Measurements from ENCODE around the gene SIGLEC14.
"Not testable (repeated sequence)": the region's sequence is repeated elsewhere in the genome, so short reads cannot be mapped to it uniquely, and the experiment has no call there.

Gene SIGLEC14

GRCh38 chr19:51675911-51676565 lies 29.4 kb upstream of the SIGLEC14 start:
- FAIRE-seq: not testable (repeated sequence)

GRCh38 chr19:51668216-51668615 lies 21.6 kb upstream of the SIGLEC14 start:
- DNase-seq (ENCODE audit: low spot score) (no peak), FAIRE-seq (no peak)

More at GRCh38 chr19:51675911-51676565, 29.4 kb upstream of the SIGLEC14 start:
- DNase-seq (ENCODE audit: low spot score): not testable (repeated sequence)

- DNase-seq (ENCODE audit: low spot score): no peak
- no peak for FAIRE-seq
These were observed 18.4 kb upstream of the SIGLEC14 start for GRCh38 chr19:51664997-51665396.

GRCh38 chr19:51664131-51664530 lies 17.5 kb upstream of the SIGLEC14 start:
- FAIRE-seq (no peak), DNase-seq (ENCODE audit: low spot score) (no peak)

GRCh38 chr19:51663650-51664049 lies 17.0 kb upstream of the SIGLEC14 start:
- FAIRE-seq: no peak
- DNase-seq (ENCODE audit: low spot score): no peak

- DNase-seq (ENCODE audit: low spot score) (peak; percentile 68), FAIRE-seq (no peak)
These were observed 14.5 kb upstream of the SIGLEC14 start for GRCh38 chr19:51660975-51661600.

GRCh38 chr19:51654783-51655182 lies 8.2 kb upstream of the SIGLEC14 start:
- DNase-seq (ENCODE audit: low spot score) (no peak), FAIRE-seq (no peak)

GRCh38 chr19:51653162-51653561 lies 6.5 kb upstream of the SIGLEC14 start:
- no peak for FAIRE-seq
- no peak for DNase-seq (ENCODE audit: low spot score)

GRCh38 chr19:51652266-51652665 lies 5.6 kb upstream of the SIGLEC14 start:
- no peak for FAIRE-seq
- DNase-seq (ENCODE audit: low spot score): no peak

GRCh38 chr19:51651216-51651846 lies 4.7 kb upstream of the SIGLEC14 start:
- no peak for FAIRE-seq
- no peak for DNase-seq (ENCODE audit: low spot score)

GRCh38 chr19:51647318-51647717 lies 693 bp upstream of the SIGLEC14 start:
- DNase-seq (ENCODE audit: low spot score): no peak
- FAIRE-seq: no peak

GRCh38 chr19:51644636-51645271 lies 1.9 kb downstream of the SIGLEC14 start:
- FAIRE-seq: no peak
- no peak for DNase-seq (ENCODE audit: low spot score)

GRCh38 chr19:51641648-51642047 lies 5.0 kb downstream of the SIGLEC14 start:
- DNase-seq (ENCODE audit: low spot score) (no peak), FAIRE-seq (no peak)

- DNase-seq (ENCODE audit: low spot score) (no peak), FAIRE-seq (no peak)
These were observed 6.2 kb downstream of the SIGLEC14 start for GRCh38 chr19:51640386-51640785.

- no peak for DNase-seq (ENCODE audit: low spot score)
- FAIRE-seq: no peak
These were observed 6.7 kb downstream of the SIGLEC14 start for GRCh38 chr19:51639916-51640315.

- peak; percentile 14 for DNase-seq (ENCODE audit: low spot score)
- no peak for FAIRE-seq
These were observed 9.2 kb downstream of the SIGLEC14 start for GRCh38 chr19:51637362-51637978.

- DNase-seq (ENCODE audit: low spot score) (no peak), FAIRE-seq (no peak)
These were observed 14.5 kb downstream of the SIGLEC14 start for GRCh38 chr19:51632126-51632525.

- DNase-seq (ENCODE audit: low spot score); FAIRE-seq: not testable (repeated sequence)
These were observed 16.3 kb downstream of the SIGLEC14 start, which contains the start of gene SIGLEC5 for GRCh38 chr19:51630315-51630714. SIGLEC5 (minus strand) TSS chr19:51630401; CDS start chr19:51630335, 66 bp downstream.

GRCh38 chr19:51628153-51628939 lies 18.3 kb downstream of the SIGLEC14 start:
- no peak for DNase-seq (ENCODE audit: low spot score)
- FAIRE-seq: peak; percentile 91

GRCh38 chr19:51627491-51628138 lies 19.0 kb downstream of the SIGLEC14 start:
- DNase-seq (ENCODE audit: low spot score) (no peak), FAIRE-seq (no peak)
